Stimulated activated CD8-positive, alpha-beta memory T cell treated with anti-CD3 and anti-CD28 coated beads, Interleukin-12 subunit alpha, Interleukin-12 subunit beta, amount 100 ng/mL, for 24 hours (primary cell): Measurements from ENCODE around the gene SMAD3.
"Not testable (repeated sequence)": the region's sequence is repeated elsewhere in the genome, so short reads cannot be mapped to it uniquely, and the experiment has no call there.

ENCODE experiments used
- DNase-seq: peaks from one replicate; pipeline ENCODE4 v3.0.0-alpha.2; 2020; ENCODE audit errors: extremely low read depth

SMAD3 gene

GRCh38 chr15:67065531-67066005 lies at the start of gene SMAD3:
Gene SMAD3 (plus strand): TSS chr15:67065602. CDS start chr15:67066155, 553 bp downstream.
- no peak for DNase-seq

- DNase-seq = no peak
Measured at GRCh38 chr15:67017311-67017710, 48.1 kb upstream of the SMAD3 start.

- no peak for DNase-seq
Measured at GRCh38 chr15:67018026-67018425, 47.4 kb upstream of the SMAD3 start.

- no peak for DNase-seq
Measured at GRCh38 chr15:67018441-67018840, 47.0 kb upstream of the SMAD3 start.

GRCh38 chr15:67019069-67019468 lies 46.3 kb upstream of the SMAD3 start:
- no peak for DNase-seq

GRCh38 chr15:67019884-67020520 lies 45.4 kb upstream of the SMAD3 start:
- no peak for DNase-seq

- DNase-seq = not testable (repeated sequence)
Measured at GRCh38 chr15:67020668-67021067, 44.7 kb upstream of the SMAD3 start.

- DNase-seq = no peak
Measured at GRCh38 chr15:67021455-67021854, 43.9 kb upstream of the SMAD3 start.

- no peak for DNase-seq
Measured at GRCh38 chr15:67022587-67023105, 42.8 kb upstream of the SMAD3 start.

- DNase-seq = no peak
Measured at GRCh38 chr15:67023517-67024313, 41.7 kb upstream of the SMAD3 start.

- no peak for DNase-seq
Measured at GRCh38 chr15:67024314-67024997, 40.9 kb upstream of the SMAD3 start.

GRCh38 chr15:67024998-67025368 lies 40.4 kb upstream of the SMAD3 start:
- no peak for DNase-seq

GRCh38 chr15:67025719-67026609 lies 39.4 kb upstream of the SMAD3 start:
- no peak for DNase-seq

GRCh38 chr15:67026610-67026967 lies 38.8 kb upstream of the SMAD3 start:
- no peak for DNase-seq

- DNase-seq = not testable (repeated sequence)
Measured at GRCh38 chr15:67028440-67028839, 37.0 kb upstream of the SMAD3 start.

GRCh38 chr15:67030036-67030762 lies 35.2 kb upstream of the SMAD3 start:
- DNase-seq = no peak

GRCh38 chr15:67031331-67031730 lies 34.1 kb upstream of the SMAD3 start:
- DNase-seq = no peak

GRCh38 chr15:67032608-67033007 lies 32.8 kb upstream of the SMAD3 start:
- DNase-seq = no peak

- DNase-seq = no peak
Measured at GRCh38 chr15:67033012-67033411, 32.4 kb upstream of the SMAD3 start.

GRCh38 chr15:67033571-67034044 lies 31.8 kb upstream of the SMAD3 start:
- no peak for DNase-seq

- DNase-seq = no peak
Measured at GRCh38 chr15:67035886-67036285, 29.5 kb upstream of the SMAD3 start.
